Sciatic nerve (tissue), 2 donors: ENCODE data around the gene SYNE1. TPM values are rescaled to one million over a fixed set of nuclear protein-coding genes. Genes with fewer than 3 reads are reported as not detected.
A peak's percentile ranks its signal among the peaks of the same experiment; 100 is the strongest.

Experiments used
- ATAC-seq: fragments of 200-7000 bp; cut with Tn5 transposase; one replicate; pipeline ENCODE4 v1.9.1; 2020; ENCODE audit warnings: mild to moderate bottlenecking, moderate library complexity
- DNase-seq: peaks from one replicate; pipeline ENCODE4 v3.0.0-alpha.2; 2020; ENCODE audit warnings: low spot score
- intact Hi-C: fragments of 100-400 bp; cut with DNase I; formaldehyde crosslinking; loops from one replicate; pipeline ENCODE4 v1.14.2; 2022
- total RNA-seq: library from RNA; stranded (reverse); fragmentation: NEBNext Ultra II Directional; extraction: Animal tissue kit (Norgen Biotek cat#: 25700); gene quantifications from one replicate; pipeline ENCODE4 v1.2.1, GENCODE V29; 2021
- donor health status: DM: no; HTN: no; CAD: no.
- donor health status: DM: no; HTN: no; CAD: no.

The SYNE1 gene
- total RNA-seq, 1 donor from 2014 or later: 142 TPM

DNA sequence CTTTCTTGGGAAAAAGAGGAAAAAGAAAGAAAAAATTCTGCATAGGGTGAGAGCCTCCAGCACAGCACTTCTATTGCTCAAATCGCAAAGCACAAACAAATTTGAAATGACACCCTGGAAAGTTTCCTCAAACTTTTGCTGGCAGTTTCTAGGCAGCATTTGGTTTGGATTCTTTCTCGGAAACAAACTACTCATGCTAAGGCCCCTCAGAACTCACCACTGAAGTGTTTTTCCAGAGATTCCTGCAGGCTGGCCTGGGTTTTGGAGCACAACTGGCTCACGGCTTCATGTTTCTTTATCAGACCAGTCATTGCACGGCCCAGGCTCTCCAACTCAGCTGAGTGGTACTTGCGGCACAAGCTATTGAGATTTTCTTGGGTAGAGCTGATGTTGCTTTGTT is 237.8 kb downstream of the SYNE1 start:
- DNase-seq (no peak), ATAC-seq (peak; percentile 75)
- intact Hi-C loops: no loop called here

DNA sequence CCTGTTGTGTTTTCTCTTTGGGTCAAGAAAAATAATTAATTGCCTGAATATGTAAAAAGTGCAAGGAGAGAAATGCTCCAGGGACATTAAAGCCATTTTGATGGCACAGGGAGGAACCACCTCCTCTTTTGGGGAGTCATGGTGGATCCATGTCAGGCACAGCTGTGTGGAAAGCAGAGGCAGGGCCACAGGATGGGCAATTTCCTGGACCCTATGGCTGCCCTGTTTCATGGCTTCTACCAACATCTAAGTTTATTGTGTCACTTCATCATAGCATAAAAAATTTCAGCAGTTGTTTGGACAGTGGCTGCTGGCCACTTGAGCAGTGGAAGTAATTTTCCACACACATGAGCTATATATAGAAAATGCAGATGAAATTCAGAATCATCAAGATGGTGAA is 238.2 kb downstream of the SYNE1 start:
- ATAC-seq (no peak), DNase-seq (no peak)
- intact Hi-C loops: no loop called here

DNA sequence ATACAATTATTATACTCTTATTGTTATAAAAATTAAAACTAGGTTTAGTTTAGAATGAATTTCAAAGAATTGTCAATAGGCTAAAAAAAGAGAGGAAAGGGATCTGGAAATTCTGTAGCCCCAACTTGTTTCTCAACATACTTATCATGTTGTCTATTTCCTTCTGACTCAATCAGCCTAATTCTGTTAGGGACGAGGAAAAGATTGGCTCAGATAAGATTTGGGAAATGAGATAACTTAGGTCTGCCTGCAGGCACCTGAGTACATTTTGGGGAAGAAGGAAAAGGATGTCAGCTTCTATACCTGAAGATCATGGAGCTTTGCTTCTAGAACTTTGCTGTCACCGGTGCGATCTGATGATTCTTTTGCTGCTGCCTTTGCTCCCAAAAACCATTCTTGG is 238.8 kb downstream of the SYNE1 start:
- intact Hi-C loops: no loop called here
- no peak for DNase-seq
- ATAC-seq: no peak

DNA sequence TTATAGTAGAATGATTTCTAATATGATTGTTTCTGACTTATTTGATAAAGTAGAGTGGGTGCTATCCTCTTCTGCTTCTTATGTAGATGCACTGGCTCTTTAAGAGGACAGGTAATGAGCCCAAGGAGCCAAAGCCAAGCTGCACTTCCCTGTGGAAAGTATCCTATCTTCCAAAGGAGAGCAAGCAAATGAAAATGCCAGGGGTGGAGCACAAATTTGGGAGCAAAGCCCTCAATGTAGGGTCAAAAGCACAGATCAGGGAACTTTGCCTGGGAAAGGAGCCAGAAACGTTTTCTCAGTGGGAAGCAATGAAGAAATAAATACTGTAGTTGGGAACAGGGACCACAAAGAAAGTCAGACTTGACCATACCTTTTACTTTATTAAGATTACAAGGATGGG is 242.9 kb downstream of the SYNE1 start:
- intact Hi-C loops: no loop called here
- DNase-seq (no peak), ATAC-seq (no peak)

DNA sequence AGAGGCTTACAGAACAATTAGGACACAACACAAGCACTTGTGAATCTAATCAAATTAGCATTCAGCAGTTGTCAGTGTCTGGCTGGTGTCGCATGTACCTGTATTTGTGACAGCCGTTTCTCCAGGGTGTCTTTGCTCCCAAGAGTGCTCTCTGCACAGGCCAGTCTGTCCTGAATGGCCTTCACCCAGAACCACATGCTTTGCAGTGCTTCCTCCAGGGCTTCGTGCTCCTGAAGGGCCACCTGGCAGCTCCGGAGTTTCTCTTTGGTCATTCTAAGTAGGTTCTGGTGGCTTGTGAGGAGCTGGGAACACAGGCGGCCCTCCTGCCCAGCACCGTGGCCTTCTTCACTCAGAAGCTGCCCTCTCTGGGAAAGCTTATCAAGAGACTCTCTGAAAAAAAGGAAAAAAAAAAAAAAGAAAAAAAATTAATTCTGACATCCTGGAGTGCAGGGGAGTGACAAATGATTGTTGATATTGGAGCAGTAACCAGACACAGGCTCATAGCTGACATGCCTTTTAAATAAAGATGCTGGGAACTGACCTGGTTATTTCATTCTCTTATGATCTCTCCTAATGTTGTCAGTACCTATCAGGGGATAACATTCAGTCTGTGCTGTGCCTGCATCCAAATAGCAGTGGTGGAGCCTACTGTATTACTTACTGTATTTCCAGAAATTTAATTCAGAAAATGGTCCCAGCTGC is 245.8 kb downstream of the SYNE1 start:
- intact Hi-C loops: no loop called here
- DNase-seq (no peak), ATAC-seq (no peak)

DNA sequence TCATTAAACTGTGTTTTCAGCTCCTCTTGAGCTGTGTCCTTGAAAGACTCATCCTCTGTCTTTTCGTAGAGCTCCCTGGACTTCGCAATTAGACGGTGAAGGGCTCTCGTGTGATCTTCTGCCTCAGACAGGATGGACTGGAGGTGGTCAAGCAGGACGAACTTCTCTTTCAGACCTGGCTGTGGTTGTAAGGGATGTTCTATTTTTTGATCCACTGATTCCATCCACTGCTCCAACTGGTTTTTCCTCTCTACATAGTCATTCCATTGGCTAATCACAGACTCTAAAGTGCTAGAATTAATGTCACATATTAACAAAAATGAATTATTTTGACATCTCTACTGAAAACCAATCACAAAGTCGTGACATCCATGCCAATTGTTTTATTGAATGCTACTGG is 250.1 kb downstream of the SYNE1 start:
- DNase-seq (no peak), ATAC-seq (no peak)
- intact Hi-C loops: no loop called here

DNA sequence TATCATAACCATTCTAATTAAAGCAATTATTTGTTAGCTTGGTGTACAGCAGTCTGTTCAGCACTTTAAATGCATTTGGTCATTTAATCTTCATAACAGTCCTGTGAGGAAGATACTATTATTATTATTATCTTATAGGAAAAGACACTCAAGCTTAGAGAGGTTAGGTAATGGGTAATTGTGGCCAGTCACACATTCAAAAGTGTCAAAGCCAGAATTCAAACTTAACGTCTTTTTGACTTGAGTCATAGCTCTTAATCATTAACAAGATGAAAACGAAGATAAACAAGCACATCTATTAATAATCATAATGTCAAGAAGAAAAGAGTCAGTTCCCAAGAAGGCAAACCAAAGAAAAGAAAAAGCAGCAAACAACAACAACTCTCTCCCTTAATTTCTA is 251.0 kb downstream of the SYNE1 start:
- DNase-seq (no peak), ATAC-seq (no peak)
- intact Hi-C loops: no loop called here

DNA sequence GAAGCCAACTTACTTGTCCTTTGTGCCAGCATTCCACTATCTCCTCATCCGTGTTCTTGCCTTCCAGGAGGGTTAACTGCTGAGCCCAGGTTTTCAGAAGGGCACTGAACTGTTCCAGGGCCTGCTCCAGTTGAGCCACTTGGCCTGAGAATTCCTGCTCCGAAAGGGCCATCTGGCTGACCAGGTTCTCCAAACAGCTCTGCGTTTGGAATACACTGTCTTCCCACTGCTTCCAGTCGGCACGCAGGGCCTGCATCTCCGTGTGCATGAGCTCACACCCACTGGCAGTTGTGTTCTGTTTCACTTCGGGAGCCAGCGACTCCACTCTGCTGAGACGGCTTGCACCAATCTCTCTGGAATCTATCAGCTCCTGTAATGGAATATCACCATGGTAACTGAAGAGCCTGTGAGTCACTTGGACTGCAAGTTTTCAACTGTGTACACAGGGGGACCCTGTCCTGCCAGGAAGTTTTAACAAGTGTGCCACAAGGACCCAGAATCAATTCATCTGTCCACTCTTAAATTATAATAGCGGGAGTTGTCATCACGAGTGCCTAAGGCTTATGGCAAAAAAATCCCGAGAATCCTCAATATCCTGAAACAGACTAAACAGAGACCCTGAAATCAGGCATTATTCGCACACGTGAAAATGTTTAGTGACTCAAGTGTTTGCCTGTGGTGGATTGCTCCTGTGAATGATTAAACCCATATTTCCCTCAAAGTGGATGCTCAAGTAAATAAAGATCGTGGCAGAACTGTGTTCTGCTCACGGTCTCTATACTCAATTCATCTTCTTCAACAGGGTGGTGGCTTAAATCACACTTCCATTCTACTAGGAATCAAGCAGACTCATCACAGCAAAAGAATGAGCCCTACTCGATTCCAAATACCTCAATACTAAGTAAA is 255.9 kb downstream of the SYNE1 start:
- intact Hi-C loops: no loop called here
- DNase-seq: peak; percentile 81
- peak; percentile 96 for ATAC-seq

DNA sequence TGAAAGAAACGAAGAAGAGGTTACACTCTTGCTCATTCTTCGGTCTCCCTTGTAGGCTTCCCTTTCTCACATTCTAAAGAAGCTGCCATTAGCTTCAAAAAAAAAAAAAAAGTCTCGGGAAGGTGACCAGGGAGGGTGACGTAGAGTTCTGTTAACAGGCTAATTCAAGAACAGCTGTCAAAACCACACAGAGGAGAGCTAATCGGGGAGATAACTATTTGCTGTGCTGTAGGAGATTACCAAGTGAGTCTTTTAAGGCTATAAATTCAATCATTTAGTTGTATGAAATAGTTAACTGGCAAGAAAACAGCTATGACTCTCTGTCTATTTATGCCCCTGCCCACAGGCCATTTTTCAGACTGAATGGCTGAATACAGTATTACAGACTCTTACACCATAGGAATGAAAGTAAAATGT is 256.8 kb downstream of the SYNE1 start:
- intact Hi-C loops: no loop called here
- DNase-seq: no peak
- ATAC-seq: peak; percentile 80

DNA sequence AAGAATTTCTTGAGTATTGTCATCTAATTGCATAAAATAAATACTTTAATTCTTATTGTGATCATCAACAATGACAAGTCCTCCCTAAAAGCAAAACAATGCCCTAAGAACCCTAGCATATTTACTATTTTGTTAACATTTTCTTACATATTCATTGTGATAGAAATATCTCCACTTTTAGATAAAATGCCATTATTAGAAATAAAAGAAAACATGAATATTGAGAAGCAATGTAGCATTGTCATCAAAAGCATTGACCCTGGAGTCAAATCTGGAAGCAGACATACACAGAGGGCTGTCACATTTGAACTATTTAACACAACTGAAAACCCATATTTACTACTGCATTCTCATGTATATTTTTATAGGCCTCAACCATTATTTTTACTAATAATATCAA is 257.7 kb downstream of the SYNE1 start:
- ATAC-seq: no peak
- intact Hi-C loops: no loop called here

DNA sequence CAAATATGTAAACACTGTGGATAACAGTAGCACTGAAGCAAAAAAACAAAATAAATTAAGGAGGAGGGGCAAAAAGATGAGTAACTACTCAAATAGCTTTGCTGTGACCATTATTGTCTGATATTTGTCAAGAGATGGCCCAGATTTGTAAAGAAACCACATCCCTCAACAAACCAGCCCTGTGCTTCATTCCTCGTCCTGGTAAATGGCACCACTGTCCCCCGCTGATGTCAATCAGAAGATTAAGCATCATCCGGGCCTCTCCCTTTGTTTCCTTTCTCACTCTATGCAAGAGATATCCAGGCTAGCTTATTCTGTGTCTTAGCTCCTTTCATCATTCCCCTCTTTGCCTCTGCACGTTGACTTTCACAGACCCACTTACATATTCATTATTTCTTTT is 259.0 kb downstream of the SYNE1 start:
- DNase-seq: no peak
- ATAC-seq: no peak
- intact Hi-C loops: no loop called here

More for the DNA sequence above, 257.7 kb downstream of the SYNE1 start:
- no peak for DNase-seq

DNA sequence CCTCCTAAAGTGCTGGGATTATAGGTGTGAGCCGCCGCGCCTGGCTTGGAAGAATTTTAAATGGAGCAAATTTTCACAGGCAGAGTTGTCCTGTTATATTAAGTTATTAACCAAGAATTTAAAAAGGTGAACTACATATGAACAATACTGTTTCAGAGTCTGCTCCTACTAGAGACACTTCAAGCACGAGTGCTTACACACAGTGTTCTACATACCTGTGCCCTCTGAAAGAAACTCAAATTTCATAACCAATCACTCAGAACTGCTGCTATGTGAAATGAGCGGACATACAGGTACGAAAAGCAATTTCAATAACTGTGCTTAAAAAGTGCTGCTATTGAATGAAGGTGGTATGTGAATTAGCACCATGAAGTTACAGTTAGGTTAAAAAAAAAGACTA is 262.0 kb downstream of the SYNE1 start:
- no peak for DNase-seq
- no peak for ATAC-seq
- intact Hi-C loops: no loop called here

DNA sequence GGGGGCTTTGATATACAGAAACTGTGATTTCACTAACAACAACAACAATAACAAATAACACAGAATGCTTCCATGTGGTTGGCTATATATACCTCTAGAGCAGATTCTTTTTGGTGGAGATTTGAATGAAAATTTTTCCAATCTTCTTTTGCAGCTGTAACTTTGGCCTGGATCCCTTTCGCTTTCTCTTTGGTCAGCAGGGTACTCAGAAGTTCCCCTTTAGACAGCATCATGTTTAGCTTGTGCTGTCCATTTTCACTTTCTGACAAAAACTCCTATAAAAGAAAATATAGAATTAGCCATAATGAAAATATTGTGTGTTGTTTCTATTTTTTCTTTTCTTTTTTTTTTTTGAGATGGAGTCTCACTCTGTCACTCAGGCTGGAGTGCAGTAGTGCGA is 264.2 kb downstream of the SYNE1 start:
- ATAC-seq (no peak), DNase-seq (no peak)
- intact Hi-C loops: no loop called here

DNA sequence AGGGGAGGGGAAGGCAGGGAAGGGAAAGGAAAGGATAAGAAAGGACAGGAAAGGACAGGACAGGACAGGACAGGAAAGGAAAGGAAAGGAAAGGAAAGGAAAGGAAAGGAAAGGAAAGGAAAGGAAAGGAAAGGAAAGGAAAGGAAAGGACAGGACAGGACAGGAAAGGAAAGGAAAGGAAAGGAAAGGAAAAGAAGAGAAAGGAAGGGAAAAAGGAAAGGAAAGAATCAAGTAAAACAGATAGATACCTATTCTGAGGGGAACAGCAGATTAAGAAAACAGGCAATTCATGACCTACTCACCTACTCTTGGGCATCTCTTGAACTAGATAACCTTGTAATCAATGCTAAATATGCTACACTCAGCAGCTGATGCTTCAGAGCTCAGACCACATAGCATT is 265.4 kb downstream of the SYNE1 start:
- intact Hi-C loops: no loop called here
- ATAC-seq (no peak), DNase-seq (no peak)

DNA sequence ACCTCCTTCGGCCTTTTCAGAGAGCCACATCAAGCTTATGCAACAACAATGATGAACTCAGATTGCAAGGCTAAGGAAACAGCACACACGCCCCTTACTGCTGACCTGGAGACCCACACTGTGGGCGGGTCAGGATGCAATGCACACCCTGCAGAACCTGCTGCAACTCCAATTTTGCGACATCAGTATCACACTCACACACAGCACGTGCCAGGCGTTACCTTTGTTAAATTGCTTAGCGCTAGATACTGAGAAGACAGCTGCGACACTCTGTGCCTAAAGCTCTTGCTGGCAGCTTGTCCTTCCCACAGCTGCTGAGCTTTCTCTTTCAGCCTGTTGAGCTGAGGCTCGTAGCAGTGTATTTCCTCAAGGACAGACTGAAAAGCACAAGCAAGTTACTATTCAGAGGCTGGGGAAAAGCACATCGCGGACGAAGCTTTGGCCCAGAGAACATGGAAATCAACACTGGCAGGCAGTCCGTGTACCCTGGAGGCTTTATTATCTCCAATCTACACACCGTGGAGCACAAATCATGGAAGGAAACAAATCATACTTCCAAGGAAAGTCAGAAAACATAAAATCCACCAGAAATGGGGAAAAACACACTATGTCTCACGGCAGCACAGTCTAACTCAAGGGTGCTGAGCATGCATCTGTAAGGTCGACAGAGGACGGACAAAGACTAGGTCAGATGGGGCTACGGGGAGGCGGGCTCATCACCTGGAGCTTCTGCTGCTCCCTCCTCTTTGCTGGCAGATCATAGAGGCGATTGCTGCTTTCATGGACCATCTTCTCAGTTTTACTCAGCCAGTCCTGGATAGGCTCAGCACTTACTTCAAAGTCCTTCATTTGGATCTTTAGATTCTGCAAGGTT is 268.2 kb downstream of the SYNE1 start:
- ATAC-seq (peak; percentile 88), DNase-seq (no peak)
- intact Hi-C loops: no loop called here

DNA sequence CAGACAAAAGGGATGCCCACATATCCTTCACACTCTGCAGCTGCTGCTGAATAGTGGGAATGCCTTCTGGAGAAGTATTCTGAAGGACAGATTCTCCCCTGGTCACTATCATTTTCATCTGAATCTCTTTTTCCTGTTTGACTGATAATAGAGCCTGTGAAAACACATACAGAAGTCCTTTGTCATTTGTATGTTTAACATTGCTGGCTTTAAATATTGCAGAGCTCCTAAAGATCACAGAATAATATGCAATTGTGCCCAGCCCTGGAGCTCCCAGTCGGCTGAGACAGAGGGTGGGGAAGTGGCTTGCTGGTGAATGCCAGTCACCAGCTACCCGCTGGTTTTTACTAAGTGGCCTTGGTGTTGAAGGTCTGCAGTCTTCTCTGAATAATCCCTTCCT is 272.3 kb downstream of the SYNE1 start:
- intact Hi-C loops: no loop called here
- no peak for ATAC-seq

DNA sequence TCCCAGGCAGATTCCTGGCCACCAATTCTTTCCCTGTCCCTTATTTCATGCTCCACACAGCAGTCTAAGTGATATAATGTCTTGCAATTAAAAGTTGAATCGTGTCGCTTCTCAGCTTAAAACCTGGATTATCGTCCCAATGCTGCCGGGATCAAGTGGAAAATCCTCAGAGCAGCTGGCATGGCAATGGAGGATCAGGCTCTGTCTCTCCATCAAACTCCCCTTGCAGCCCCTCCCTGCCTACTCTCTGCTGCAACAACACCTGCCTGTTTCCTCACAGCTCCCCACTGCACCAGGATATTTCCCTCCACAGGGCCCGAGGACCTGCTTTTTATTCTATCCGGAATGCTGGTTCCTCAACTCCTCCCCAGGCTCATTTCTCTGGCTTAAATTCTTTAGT is 277.1 kb downstream of the SYNE1 start:
- ATAC-seq (no peak), DNase-seq (no peak)
- intact Hi-C loops: no loop called here

More for the DNA sequence above, 272.3 kb downstream of the SYNE1 start:
- no peak for DNase-seq

DNA sequence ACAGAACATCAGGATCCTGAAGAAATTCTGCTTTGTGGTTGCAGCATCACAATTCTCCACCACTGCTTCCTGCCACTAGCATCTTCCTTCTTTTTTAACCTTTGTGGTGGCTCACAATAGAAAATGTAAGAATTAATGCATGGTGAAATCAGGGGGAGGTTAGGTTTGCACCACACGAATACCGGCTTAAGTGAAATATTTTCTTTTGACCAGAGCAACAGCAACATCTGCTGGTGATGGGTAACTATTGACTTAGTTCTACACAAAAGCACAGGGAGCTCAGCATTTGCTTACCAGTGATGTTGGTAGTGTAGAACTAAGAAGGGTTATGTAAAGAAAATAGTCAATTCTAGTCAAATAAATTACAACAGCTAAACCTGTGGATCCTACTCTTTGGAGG is 280.5 kb downstream of the SYNE1 start:
- DNase-seq (no peak), ATAC-seq (peak; percentile 51)
- intact Hi-C loops: no loop called here

DNA sequence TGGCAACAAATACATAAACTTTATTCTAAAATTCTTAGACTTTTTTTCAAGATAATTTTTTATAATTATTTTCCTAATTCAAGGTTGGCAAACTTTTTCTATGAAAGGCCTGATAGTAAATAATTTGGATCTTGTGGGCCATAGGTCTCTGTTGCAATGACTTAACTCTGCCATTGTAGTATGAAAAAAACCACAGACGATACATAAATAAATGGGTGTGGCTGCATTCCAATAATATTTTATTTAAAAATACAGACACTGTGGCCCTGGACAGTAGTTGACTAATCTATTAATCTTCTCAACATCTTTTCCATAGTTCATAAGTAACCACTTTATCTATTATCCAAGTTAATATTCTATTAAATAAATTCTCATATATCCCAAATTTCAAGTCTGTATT is 281.1 kb downstream of the SYNE1 start:
- DNase-seq (no peak), ATAC-seq (no peak)
- intact Hi-C loops: no loop called here

DNA sequence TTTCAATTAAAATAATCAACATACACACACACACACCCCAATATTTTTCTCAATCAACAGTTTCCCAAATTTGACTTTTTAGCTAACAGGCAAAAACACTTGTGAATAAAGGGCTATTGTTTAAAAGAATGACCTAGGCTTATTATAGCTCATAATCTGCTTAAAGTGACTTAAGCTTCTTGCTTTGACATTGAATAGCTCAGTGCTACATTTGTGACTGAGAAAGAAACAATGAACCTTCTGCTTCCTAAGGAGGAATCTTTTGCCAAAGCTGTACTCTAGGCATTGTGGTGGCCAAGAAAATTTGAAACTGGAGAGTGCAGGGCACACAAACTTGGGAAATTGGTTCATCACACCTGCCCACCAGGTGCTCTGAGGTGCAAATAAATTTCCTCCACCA is 282.0 kb downstream of the SYNE1 start:
- intact Hi-C loops: no loop called here
- DNase-seq (no peak), ATAC-seq (no peak)
